GM03348 (cell line): ENCODE results near the gene ACOT2.
"Not testable (repeated sequence)": the region's sequence is repeated elsewhere in the genome, so short reads cannot be mapped to it uniquely, and the experiment has no call there.

ENCODE experiments used
- DNase-seq: peaks from one replicate; pipeline ENCODE4 v3.0.0; 2012; ENCODE audit warnings: low spot score

ACOT2 gene, protein sequence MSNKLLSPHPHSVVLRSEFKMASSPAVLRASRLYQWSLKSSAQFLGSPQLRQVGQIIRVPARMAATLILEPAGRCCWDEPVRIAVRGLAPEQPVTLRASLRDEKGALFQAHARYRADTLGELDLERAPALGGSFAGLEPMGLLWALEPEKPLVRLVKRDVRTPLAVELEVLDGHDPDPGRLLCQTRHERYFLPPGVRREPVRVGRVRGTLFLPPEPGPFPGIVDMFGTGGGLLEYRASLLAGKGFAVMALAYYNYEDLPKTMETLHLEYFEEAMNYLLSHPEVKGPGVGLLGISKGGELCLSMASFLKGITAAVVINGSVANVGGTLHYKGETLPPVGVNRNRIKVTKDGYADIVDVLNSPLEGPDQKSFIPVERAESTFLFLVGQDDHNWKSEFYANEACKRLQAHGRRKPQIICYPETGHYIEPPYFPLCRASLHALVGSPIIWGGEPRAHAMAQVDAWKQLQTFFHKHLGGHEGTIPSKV

DNA sequence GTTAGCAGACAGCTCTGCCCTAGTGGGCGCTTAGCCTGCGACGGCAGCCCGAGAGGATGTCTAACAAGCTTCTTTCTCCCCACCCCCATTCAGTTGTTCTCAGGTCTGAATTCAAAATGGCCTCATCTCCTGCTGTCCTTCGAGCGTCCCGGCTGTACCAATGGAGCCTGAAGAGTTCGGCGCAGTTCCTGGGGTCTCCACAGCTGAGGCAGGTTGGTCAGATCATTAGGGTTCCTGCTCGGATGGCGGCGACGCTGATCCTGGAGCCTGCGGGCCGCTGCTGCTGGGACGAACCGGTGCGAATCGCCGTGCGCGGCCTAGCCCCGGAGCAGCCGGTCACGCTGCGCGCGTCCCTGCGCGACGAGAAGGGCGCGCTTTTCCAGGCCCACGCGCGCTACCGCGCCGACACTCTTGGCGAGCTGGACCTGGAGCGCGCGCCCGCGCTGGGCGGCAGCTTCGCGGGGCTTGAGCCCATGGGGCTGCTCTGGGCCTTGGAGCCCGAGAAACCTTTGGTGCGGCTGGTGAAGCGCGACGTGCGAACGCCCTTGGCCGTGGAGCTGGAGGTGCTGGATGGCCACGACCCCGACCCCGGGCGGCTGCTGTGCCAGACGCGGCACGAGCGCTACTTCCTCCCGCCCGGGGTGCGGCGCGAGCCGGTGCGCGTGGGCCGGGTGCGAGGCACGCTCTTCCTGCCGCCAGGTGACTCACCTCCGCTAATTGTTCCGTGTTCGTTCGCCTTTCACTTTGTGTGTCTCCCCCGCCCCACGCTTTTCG is at the start of gene ACOT2:
Gene ACOT2, plus strand, starts transcription at position 29 of the 774 bp plus-strand sequence. Its CDS starts 28 bp downstream, at position 57.
- peak; percentile 91 for DNase-seq

DNA sequence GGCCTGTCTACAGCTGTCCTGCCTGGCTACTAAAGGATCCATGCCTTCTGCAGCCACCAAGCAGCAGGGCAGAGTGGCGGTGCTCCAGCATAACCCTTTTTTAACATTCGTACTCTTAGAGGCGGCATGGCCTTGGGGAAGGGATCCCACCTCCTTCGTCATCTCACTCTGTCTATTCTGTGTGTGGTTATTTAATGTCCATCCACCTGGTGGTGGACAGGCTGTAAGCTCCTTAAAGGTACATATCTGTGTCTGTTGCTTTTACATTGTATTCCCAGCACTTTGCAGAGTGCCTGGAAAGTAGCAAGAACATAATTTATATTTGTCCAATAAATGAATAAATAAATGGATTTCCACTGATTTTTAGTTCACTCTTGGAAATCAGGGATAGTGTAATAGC is 47.8 kb upstream of the ACOT2 start:
- DNase-seq, result no peak

DNA sequence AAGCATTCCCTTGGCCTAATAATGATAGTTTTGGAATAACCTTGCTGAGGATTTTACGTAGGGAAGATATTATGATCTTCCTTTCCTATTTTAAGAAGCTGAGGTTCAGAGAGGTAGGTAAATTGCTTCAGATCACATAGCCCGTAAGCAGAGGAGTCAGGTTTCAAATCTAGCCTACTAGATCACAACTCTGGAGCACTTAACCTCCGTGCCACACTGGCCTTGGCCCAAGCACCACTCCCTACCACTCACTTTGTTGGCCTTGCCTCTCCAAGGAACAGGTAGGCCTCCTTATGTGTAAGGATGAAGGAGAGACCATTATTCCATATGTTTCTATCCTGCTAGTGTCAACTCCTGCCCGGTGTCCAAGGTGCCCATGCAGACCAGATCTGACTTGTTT is 44.5 kb upstream of the ACOT2 start:
- no peak for DNase-seq

DNA sequence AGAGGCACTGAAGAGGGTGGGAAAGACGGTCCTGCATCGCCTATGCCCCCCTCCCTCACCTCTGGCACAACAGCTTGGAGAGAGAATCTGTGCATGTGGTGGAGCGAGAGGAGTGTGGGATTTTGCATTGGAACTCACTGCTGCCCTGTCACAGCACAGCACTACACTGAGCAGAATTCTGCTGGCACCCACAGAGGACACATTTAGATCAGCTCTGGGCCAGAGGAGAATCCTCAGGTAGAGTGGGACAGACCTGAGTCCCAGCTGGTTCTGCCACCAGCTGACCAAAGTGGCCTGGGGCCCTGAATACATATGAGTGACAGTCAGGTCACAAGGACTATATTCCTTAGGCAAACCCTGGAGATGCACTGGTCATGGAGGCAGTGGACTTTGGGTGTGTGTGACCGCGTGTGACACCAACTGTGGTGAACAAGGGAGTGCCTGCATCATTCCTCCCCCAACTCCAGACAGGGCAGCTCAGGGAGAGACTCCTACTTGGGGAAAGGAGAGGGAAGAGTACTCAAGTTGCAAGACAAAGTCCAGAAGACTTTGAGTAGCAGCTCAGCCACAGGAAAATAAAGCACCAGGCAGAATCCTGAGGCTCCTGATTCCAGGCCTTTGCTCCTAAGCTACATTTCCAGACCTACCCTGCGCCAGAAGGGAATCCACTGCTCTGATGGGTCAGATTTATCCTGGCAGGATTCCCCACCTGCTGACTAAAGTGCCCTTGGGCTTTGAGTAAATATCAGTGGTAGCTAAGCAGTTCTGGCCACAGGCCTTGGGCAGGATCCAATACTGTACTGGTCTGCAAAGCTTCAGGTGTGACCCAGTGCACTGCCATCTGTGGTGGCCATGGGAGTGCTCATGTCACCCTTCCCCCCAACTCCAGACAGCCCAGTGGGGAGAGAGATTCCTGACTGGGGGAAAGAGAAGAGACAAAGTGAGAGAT is 42.7 kb upstream of the ACOT2 start:
- no peak for DNase-seq

DNA sequence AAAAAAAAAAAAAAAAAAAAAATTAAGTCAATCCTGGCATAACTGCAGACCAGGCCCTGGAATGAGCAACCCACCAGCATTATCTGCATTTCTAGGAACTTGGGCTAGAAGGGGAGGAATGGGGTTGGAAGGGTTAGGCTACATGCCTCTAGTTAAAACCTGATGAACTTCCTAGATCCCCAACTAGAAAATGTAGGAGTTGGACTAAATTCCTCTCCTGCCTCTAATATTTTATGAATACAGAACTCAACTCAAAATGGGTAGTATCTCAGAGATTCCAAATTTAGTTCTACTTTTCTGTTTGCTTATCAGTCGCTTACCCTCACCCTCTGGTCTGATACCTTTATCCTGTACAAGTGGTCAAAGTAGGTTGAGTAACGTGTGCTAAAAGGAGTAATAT is 39.7 kb upstream of the ACOT2 start:
- DNase-seq, result not testable (repeated sequence)

DNA sequence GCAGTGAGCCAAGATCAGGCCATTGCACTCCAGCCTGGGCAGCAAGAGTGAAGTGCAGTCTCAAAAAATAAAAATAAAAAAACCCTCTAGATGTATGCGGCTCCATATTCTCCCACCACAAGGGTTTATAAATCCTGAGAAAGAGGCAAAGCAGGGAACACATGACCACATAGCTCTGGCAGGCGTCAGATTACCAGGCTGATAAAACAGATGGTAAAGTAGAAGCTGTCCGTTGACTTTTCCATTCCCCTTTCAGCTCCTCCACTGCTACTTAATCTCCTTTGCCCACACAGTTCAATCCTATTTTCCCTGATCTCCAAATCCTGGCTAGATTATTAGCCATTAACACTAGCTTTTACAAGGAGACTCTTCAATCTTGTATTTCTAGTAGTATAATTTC is 37.0 kb upstream of the ACOT2 start:
- not testable (repeated sequence) for DNase-seq

DNA sequence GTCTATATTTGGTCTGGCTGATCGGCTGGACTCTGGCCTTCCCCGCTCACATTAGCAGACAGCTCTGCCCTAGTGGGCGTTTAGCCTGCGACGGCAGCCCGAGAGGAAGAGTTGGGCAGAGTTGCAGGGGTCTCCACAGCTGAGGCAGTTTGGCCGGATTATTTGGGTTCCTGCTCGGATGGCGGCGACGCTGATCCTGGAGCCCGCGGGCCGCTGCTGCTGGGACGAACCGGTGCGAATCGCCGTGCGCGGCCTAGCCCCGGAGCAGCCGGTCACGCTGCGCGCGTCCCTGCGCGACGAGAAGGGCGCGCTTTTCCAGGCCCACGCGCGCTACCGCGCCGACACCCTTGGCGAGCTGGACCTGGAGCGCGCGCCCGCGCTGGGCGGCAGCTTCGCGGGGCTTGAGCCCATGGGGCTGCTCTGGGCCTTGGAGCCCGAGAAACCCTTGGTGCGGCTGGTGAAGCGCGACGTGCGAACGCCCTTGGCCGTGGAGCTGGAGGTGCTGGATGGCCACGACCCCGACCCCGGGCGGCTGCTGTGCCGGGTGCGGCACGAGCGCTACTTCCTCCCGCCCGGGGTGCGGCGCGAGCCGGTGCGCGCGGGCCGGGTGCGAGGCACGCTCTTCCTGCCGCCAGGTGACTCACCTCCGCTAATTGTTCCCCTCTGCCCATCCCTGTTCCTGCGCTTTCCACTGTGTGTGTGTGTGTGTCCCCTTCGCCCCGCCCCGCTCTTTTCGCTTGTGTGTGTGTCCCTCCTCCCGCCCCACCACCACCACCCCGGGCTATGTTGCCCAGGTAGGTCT is 31.6 kb upstream of the ACOT2 start:
- peak; percentile 37 for DNase-seq

DNA sequence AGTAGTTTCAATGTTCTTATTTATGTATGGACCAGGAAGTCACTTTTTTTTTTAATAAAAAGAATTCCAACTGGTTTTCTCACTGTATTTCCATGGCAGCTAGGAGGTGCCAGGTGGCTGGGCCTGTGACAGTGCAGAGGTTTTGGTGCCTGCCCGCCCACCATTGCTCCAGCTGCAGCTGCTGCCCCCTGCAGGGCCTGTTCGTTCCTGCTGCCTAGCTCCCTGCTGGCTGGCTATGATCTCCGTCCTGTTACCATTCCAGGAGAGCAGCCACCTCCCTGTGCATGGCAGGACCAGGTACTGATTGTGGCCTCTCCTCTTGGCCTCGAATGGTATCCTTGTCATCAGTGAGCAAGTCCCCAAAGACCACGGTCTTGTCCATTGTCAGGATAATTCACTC is 30.0 kb upstream of the ACOT2 start:
- peak; percentile 30 for DNase-seq

DNA sequence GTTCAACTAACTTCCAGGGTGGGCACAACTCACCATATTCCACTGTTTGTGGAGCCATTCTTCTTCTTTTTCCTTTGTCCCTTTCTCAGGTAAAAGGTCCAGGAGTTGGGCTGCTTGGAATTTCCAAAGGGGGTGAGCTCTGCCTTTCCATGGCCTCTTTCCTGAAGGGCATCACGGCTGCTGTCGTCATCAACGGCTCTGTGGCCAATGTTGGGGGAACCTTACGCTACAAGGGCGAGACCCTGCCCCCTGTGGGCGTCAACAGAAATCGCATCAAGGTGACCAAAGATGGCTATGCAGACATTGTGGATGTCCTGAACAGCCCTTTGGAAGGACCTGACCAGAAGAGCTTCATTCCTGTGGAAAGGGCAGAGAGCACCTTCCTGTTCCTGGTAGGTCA is 26.1 kb upstream of the ACOT2 start:
- DNase-seq, result not testable (repeated sequence)

DNA sequence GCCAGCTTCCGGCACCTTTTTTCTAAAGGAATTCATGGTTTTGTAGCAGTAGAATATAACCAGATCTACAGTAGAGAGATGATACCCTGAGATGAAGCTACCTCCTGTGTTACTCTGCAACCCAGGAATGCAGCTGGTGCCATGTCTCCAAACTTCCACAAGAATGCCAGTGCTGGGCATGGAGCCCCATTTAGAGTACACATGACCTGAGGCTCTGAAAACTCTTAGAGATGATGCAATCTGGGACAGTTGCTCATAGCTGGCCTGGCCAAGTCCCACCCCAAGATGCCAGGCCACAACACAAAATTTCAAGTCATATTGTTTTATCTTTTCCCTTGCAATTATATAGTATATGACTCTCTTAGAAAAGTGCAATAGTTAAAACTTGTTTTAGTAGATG is 23.7 kb upstream of the ACOT2 start:
- not testable (repeated sequence) for DNase-seq

DNA sequence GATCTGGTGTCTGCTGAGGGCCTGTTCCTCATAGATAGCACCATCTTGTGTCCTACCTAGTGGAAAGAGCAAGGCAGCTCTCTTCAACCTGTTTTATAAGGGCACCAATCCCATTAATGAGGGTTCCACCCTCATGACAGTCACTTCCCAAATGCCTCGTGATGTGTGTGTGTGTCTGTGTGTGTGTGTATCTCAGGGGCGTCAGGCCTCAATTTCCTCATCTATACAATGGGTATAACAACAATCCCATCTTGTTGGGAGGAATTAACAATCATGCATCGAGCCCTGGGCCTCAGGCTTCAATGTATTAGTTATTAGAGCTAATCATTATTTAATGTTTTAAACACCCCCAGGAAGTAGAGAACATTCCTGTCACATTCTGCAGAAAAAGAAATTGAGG is 19.9 kb upstream of the ACOT2 start:
- not testable (repeated sequence) for DNase-seq

DNA sequence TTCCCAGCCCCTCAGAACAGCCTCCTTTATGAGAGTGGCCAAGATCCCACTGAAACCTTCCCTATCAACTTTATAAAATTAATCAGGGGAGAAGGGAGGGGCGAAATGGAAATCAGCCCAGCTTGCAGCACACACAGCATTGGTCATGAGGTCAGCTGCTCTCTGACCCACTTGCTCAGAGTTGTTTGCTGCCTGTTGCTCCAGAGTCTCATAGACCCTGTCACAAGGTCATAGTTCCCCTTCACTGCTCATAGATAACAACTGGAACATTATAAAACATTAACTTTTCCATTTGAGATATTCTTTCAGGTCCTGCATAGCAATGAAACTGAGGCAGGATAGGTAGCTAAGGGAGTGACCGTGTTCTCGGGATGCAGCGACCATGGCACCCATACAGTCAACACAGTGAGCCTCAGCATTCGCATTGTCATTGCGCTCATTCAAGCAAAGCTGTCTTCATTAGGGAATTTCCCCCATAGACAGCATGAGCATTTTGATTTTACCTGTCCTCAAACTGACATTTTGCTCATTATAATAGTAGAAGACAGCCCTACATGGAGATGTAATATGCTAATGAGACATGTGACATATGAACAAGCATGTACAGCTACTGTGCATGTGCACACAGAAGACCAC is 19.0 kb upstream of the ACOT2 start:
- DNase-seq, result not testable (repeated sequence)

DNA sequence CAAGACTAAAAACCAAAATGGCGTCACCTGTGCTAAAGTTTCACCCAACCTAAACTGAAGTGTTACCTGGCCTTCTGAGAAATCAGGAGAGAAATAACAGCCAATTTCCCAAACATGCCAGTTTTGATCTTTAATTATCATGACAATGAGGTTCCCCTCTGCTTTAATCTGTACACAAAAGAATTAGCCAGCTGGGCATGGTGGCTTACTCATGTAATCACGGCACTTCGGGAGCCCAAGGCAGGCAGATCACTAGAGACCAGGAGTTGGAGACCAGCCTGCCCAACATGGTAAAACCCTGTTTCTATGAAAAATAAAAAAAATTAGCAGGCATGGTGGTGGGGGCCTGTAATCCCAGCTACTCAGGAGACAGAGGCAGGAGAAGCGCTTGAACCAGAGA is 15.2 kb upstream of the ACOT2 start:
- no peak for DNase-seq

DNA sequence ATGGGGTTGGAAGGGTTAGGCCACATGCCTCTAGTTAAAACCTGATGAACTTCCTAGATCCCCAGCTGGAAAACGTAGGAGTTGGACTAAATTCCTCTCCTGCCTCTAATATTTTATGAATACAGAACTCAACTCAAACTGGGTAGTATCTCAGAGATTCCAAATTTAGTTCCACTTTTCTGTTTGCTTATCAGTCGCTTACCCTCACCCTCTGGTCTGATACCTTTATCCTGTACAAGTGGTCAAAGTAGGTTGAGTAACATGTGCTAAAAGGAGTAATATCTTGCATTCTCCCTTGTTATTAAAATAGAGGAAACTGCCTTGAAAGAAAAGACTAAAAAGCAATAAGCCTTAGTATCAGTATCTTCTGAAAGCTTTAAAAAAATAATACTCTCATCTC is 11.8 kb upstream of the ACOT2 start:
- DNase-seq, result not testable (repeated sequence)

DNA sequence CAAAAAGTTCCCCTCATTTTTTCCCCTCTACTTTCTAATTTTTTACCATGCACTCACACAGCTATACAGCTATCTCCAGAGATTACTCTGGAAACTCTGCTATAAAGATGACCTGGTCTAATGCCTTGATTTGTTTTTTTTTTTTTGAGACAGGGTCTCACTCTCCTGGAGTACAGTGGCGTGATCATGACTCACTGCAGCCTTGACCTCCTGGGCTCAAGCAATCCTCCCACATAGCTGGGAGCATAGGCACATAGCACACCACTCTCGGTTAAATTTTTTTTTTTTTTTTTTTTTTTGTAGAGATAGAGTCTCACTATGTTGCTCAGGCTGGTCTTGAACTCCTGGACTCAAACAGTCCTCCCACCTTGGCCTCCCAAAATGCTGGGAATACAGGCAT is 10.8 kb upstream of the ACOT2 start:
- DNase-seq, result not testable (repeated sequence)

DNA sequence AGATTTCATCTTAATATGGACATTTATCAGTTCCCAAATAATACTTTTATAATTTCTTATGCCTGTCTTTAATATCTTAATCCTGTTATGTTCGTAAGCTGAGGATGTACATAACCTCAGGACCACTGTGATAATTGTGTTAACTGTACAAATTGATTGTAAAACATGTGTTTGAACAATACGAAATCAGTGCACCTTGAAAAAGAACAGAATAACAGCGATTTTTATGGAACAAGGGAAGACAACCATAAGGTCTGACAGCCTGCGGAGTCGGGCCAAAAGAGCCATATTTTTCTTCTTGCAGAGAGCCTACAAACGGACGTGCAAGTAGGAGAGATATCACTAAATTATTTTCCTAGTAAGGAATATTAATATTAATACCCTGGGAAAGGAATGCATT is 6.8 kb upstream of the ACOT2 start:
- DNase-seq, result not testable (repeated sequence)

DNA sequence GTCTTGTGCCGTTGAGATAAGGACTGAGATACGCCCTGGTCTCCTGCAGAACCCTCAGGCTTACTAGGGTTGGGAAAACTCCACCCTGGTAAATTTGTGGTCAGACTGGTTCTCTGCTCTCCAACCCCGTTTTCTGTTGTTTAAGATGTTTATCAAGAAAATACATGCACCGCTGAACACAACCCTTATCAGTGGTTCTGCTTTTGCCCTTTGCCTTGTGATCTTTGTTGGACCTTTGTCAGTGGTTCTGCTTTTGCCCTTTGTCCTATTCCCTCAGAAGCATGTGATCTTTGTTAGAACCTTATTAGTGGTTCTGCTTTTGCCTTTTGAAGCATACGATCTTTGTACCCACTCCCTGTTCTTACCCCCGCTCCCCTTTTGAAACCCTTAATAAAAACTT is 6.3 kb upstream of the ACOT2 start:
- DNase-seq, result not testable (repeated sequence)

DNA sequence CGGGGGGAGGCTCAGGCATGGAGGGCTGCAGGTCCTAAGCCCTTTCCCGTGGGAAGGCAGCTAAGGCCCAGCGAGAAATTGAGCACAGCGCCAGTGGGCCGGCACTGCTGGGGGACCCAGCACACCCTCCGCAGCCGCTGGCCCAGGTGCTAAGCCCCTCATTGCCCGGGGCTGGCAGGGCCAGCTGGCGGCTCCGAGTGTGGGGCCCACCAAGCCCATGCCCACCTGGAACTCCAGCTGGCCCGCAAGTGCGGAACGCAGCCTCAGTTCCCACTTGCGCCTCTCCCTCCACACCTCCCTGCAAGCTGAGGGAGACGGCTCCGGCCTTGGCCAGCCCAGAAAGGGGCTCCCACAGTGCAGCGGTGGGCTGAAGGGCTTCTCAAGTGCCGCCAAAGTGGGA is 2.6 kb upstream of the ACOT2 start:
- not testable (repeated sequence) for DNase-seq

DNA sequence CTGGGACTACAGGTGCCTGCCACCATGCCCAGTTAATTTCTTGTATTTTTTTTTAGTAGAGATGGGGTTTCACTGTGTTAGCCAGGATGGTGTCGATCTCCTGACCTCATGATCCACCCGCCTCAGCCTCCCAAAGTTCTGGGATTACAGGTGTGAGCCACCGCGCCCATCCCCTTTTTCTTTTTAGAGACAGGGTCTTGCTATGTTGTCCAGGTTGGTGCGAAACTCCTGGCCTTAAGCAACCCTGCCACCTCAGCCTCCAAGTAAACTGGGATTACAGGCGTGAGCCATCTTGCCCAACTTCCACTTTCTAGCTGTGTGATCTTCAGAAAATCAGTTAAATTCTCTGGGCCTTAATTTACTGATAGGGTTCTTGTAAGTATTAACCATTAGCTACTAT is 2.1 kb upstream of the ACOT2 start:
- DNase-seq, result not testable (repeated sequence)

DNA sequence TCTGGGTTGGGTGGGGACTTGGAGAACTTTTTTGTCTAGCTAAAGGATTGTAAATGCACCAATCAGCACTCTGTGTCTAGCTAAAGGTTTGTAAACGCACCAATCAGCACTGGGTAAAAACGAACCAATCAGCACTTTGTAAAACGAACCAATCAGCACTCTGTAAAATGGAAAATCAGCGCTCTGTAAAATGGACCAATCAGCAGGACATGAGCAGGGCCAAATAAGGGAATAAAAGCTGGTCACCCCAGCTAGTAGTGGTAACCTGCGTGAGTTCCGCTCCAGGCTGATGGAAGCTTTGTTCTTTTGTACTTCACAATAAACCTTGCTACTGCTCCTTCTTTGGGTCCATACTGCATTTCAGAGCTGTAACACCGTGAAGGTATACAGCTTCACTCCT is 1.7 kb upstream of the ACOT2 start:
- DNase-seq, result no peak
